ENCODE measurements around the gene LILRA5.
"Not testable (repeated sequence)": the region's sequence is repeated elsewhere in the genome, so short reads cannot be mapped to it uniquely, and the experiment has no call there.

LILRA5 gene

DNA sequence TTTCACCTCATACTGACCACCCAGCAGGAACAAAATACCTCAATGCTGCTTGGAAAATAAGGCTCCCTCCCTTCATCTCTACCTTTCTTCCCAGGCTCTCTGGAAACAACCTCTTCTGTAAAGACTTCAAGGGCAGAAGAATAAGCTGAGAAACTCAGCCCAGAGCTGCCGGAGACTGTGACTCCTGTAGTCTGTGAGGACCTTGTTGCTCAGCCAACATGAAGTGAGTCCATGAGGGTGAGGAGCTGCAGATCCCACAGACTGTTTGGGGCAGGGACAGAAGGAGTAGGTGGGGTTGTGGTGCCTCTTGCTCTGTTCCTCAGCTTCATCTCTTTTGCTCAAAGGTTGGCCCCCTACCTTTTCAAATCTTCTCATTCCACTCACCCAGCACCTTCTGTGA is 7.8 kb downstream of the LILRA5 start:
- DNase-seq (ENCODE audit: low read depth, low spot score): no peak

DNA sequence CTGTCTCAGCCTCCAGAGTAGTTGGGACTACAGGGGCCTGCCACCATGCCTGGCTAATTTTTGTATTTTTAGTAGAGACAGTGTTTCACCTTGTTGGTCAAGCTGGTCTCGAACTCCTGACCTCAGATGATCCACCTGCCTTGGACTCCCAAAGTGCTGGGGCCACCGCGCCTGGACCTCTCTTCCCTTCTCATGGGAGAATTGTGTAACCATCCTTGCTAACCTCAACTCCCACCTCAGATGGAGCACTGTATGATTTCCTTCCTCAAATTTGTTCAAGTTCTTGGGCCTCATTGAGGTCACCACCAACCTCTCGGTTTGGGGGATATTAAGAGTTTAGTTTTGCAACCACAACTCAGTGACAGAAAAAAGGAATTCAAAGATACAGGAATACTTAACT is 10.7 kb downstream of the LILRA5 start:
- DNase-seq (ENCODE audit: low read depth, low spot score): no peak

DNA sequence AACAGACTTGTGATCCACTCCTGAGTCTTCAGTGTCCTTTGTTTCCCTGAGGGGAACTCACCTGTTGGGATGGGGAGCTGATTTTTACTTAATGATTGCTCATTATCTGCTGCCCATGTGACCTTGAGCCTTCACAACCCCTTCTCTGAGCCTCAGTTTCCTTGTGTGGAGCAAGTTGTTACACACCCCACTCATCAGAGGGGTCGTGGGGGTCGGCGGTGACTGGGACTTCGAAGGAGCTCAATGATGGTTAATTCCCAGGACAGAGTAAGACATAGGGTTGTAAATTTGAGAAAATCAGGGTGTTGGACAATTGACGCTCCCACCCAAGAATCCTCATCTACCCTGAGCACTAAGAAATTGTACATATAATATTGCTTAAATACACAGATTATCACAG is 13.5 kb downstream of the LILRA5 start:
- DNase-seq (ENCODE audit: low read depth, low spot score): no peak

DNA sequence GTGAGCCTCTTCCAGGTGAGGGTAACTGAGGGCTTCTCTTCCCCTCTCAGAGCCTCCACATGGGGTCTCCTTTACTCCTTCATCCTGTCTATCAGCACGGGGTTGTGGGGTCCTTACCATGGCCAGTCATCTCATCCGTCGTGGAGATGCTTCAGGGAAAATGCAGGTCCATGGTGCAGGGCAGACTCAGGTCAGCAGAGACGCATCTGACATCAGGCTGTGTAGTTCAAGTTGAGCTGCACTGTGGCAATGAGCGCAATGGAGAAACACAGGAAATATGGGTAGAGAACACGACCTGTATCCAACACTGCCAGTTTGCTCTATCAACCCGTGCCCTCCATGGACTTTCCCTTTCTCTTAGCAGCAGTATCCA is 13.9 kb downstream of the LILRA5 start:
- no peak for DNase-seq (ENCODE audit: low read depth, low spot score)

DNA sequence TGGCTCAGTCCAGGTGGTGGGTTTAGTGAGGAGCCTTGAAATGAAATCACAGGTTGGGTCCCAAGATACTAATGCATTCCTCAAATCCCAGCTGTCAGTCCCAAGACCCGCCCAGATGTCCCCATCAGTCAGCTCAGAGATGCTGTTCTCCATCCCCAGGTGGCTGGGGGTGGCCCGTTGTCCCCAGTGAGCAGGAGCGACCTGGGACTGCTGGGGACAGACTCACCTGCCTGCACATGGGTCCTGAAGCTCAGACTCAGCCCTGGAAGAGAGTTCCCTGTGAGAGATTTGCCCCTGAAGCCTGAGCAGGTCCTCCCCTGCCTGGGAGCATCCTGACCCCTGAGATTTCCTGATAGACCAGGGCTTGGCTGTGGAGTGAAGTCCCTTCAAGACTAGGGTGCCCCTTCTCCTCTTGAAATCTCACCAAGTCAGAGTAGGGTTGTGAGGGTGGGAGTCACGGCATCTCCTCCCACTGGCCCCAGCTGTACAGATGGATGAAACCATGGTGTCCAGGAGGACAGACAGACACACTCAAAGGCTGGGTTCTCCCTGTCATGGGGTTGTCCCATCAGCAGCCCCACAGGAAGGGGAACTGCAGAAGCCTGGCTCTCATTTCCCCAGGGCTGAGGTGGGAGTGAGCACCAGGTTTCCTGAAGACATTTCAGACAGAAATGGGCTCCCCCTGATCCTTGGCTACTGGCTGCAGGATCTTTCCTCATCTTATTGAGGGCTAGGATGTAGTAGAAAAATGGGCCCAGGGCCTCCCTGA is 14.4 kb downstream of the LILRA5 start:
- DNase-seq (ENCODE audit: low read depth, low spot score): no peak

DNA sequence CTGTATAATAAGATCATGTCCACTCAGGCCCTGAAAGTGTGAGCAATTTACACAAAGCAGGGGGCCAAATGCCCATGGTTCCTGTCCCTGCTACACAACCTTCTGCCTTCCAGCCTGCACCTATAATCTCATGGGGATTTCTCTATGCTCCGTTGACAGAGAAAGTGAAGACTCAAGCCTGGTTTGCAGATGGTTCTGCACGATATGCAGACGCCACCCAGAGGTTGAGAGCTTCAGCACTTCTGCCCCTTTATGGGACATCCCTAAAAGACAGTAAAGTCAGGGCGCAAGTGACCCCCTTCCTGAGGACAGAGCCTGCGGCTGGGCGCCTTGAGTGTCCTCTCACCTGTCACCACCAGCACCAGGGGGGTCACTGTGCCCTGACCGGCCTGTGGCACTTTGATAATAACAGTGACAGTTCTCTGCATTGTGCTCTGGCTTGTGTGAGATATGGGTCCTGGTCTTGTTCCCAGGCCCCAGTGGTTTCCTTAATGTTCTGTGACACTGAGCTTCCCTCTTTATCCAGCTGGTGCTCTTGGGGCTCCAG is 15.1 kb downstream of the LILRA5 start:
- DNase-seq (ENCODE audit: low read depth, low spot score): no peak

DNA sequence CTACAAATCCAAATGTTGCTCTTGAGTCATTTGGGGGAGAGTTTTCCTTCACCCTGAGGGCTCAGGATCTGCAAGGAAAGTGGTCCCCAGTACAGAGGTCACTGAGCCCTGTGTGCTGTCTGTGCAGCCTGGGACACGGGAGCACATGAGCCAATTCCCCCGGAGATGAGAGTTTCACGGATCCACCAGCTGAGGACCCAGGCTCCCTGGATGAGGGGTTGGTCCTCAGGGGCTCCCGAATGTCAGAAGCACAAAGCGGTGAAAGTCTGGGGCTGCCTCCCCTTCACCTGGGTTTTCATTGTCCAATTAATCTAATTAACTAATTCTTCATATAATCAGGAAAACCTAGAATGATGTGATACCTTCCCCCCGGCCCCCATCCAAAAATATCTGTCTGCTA is 18.4 kb downstream of the LILRA5 start:
- DNase-seq (ENCODE audit: low read depth, low spot score): no peak

DNA sequence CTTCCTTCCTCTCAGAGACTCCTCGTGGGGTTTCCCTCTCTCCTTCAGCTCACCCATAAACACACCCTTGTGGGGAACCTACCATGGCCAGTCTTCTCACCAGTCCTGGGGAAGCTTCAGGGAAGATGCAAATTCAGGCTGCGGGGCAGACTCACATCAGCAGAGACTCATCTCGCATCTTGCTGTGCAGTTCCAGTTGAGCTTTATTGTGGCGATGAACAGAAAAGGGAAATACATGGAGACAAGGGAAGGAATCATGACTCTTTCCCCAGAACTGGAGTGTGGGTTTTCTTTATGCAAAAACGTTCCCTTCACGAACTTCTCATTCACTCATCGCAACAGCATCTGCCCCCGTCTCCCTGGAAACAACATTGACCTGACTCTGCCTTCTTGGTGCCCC is 23.8 kb downstream of the LILRA5 start:
- not testable (repeated sequence) for DNase-seq (ENCODE audit: low read depth, low spot score)

DNA sequence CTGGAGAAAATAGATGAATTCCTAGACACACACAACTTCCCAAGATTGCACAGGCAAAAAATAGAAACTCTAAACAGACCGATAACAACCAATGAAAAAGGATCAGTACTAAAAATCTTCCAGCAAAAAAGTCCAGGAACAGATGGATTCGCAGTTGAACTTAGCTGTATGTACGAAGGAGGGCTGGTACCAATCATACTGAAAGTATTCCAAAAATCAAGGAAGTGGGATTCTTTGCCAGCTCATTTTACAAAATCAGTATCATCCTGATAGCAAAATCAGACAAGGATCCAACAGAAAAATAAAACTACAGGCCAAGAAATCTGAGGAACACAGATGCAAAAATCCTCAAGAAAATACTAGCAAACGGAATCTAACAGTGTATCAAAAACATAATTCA is 25.5 kb downstream of the LILRA5 start:
- no peak for DNase-seq (ENCODE audit: low read depth, low spot score)

DNA sequence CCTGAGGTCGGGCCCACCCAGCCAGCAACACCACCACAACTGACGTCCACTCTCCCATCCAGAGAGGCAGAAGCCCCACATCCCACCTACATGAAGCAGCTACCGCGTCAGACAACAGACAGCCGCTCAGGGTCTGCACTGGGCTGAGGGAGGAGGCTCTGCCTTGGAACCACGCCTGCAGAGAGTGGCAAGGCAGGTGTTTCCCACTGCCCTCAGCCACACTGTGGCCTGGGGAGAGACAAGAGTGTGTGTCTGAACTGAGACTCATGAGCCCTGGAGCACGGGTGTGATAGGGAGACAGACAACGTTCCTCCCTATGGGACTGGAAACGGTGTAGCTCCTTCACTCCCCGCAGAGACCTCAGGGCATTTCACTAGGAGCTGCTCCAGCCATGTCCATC is 26.7 kb downstream of the LILRA5 start:
- DNase-seq (ENCODE audit: low read depth, low spot score): not testable (repeated sequence)

DNA sequence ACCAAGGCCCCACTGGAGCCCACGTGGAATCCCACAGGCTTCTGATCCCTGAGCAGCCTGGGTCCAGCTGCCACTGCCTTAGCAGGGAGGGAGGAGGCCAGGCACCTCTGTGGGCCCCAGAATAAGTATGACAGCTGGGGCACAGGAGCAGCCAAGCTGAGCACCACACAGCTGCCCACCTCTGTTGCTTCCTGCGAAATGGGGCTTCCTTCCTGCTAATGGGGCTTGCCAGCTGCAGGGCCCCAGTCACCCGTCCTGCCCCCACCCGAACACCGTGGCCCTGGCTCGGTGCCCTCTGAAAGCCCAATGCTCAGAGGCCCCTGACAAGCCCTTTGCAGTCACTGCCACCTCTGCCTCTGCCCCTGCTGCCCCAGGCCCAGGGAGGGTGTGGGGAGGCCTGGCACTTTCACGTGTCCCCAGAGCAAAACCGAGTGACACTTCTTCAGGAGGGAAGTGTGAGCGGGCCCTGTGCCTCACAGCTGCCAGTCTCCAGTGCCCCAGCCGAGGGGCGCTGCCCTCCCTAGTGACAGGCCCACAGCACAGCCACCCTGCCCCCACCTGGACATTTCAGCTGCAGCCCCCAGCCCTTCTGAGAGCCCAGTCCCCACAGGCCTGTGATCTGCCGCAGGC is 27.4 kb downstream of the LILRA5 start:
- not testable (repeated sequence) for DNase-seq (ENCODE audit: low read depth, low spot score)

DNA sequence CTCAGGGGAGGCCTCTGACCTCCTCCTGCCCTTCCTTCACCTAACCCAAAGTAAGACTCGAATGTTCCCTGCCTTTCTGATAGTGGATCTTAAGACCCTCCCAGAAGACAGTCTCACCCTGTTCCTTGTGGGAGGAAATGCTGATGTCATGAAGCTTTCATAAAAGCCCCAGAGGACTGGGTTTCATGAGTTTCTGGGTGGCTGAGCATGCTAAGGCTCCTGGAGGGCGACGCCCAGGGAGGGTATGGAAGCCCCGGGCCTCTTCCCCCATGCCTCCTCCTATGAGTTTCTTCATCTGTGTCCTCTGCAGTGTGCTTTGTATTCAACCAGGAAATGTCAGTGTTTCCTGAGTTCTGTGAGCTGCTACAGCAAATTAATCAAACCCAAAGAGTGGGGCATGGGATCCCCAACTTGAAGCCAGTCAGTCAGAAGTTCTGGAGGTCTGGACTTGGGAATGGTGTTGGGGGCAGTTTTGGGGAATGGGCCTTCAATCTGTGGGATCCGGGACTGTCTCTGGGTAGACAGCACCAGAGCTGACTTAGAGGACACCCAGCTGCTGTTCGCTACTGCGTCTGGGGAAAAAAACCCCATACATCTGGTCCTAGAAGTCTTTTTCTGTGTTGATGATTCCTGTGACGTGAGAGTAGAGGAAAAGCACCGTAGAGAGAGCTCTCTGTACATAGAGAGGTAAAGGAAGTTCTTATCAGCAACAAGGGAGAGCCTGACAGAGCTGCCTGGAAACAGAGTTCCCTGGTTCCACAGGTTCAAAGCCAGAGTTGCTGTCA is 30.1 kb downstream of the LILRA5 start:
- no peak for DNase-seq (ENCODE audit: low read depth, low spot score)

DNA sequence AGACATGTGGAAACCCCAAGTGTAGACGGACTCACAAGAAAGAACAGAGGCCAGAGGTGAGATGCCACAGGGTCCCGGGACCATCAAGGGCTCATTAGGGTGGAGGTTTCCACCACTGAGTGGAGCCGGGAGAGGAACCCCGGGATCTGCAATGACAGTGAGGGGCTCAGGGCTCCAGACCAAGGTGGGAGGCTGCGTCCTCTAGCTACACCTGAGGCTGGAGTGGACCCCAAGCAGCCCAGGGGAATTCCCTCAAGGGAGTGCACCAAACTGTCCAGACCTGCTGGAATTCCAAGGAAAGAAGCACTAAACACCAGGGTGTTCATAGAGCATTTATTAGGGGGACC is 31.3 kb downstream of the LILRA5 start:
- DNase-seq (ENCODE audit: low read depth, low spot score): not testable (repeated sequence)

DNA sequence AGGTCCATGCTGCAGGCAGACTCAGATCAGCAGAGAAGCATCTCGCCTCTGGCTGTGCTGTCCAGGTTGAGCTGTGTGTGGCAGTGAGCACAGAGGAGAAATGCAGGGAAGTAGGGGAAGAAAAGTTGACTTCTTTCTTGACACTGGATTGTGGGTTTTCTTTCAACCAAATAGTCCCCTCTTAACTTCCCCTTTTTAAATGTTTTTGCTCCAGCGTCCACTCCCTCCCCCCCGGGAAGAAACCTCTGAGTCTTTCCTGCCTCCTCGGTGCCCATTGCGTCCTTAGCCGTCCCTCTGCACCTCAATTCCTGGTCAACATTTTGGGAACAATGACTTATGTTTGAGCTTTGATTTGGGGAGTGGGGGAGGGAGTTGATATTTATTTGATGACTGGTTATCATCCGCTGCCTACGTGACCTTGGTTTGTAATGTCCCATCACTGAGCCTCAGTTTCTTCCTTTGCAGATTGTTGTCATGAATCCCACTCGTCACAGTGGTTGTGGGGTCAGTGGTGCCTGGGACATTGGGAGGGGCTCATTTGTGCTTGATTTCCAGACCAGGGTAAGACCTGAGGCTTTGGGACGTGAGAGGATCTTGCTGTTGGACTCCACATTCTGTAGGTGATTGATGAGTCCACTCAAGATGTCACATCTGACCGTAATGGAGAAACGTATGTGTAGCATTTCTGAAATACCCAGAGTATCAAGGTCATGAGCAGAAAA is 31.8 kb downstream of the LILRA5 start, which contains the start of gene LILRB2:
Gene LILRB2 (minus strand): TSS at position 104 of the 722 bp plus-strand sequence. CDS start 614 bp downstream, outside the sequence.
- no peak for DNase-seq (ENCODE audit: low read depth, low spot score)

DNA sequence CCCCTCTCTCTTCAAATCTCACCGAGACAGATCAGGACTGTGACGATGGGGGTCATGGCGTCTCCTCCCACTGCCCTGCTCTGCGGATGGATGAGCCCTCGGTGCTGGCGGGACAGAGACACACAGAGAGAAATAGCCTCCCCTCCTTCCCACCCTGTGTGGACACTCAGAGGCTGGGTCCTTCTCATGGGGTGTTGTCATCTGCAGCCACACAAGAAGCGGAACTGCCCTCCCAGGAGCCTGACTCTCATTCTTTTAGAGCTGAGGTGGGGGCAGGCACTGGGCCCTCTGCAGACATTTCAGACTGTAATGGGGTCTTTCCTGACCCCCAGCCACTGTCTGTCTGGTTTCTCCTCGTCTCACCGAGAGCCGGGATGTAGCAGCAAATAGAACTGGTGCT is 32.5 kb downstream of the LILRA5 start:
- DNase-seq (ENCODE audit: low read depth, low spot score): not testable (repeated sequence)

DNA sequence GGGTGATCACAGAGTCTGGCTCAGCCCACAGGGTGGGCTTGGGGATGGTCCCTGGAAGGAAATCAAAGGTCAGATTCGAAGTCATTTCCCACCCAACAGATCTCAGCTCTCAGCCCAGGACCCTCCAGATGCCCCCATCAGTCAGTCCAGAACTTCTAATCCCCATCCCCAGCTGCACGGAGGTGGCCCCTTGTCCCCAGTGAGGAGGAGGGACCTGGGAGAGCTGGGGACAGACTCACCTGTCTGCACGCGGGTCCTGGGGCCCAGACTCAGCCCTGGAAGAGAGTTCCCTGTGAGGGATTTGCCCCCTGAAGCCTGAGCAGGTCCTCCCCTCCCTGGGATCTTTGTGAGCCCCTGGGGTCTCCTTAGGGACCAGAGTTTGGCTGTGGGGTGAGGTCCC is 32.9 kb downstream of the LILRA5 start:
- DNase-seq (ENCODE audit: low read depth, low spot score): not testable (repeated sequence)

DNA sequence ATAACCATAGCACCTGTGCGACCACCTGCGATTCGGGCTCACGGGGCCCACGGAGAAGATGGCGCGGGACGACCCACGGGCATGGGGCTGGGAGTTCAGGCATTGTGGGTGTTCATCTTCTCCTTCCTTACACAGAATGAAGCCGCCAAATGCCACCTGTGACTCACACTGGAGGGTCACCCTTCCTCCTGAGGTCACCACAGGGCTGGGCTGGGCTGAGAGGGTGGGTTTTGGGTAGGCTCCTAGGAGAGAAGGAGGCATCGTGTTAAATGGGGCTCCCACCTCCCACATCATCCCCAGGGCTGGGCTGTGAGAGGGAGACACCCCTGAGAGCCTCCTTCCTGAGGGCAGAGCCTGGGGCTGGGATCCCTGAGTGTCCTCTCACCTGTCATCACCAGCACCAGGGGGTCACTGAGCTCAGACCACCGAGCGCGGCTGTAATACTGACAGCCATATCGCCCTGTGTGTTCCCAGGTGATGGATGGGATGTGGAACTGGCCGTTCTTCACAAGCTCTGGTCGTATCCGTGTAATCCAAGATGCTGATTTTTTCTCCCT is 33.5 kb downstream of the LILRA5 start:
- DNase-seq (ENCODE audit: low read depth, low spot score): no peak

DNA sequence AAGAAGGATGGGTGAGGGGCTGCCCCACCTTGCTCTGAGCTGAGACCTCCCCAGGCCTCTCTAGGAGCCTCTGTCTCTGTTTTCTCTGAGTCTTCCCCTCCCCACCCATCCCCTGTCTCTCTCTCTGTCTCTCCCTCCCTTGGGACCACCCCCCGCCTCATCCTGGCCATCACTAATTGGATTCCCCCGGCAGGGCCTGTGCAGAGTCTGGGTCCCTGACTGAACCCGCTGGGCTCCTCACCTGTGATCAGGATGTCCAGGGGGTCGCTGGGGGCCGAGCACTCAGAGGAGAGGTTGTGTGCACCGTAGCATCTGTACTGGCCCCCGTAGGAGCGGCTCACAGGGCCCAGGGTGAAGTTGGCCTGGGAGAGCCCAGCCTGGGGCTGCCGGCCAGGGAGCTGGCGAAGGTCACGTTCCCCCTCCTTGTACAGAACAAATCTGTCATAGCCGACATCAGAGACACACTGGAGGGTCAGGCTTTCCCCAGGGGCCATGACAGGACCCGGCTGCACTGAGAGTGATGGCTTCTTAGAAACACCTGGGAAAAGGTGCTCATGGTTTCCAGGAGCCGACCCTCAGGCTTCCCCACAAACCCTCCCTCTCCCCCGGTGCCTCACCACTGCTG is 34.3 kb downstream of the LILRA5 start:
- DNase-seq (ENCODE audit: low read depth, low spot score): not testable (repeated sequence)

DNA sequence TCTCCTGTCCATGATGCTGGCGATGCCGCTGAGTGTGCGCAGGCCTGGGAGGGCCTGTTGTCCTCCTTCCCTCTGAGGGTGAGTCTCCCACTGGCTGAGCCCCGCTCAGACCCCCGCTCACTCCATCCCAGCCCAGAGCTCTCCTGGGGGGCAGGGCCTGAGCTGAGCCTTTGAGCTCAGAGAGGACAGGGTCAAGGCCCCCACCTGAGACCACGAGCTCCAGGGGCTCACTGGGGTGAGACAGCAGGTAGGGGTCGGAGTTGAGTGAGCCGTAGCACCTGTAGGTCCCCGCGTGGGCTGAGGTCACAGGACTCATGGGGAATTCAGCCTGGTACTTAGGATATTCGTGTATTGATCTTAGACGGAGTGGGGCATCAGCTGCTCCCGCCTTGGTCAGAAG is 34.9 kb downstream of the LILRA5 start:
- not testable (repeated sequence) for DNase-seq (ENCODE audit: low read depth, low spot score)

DNA sequence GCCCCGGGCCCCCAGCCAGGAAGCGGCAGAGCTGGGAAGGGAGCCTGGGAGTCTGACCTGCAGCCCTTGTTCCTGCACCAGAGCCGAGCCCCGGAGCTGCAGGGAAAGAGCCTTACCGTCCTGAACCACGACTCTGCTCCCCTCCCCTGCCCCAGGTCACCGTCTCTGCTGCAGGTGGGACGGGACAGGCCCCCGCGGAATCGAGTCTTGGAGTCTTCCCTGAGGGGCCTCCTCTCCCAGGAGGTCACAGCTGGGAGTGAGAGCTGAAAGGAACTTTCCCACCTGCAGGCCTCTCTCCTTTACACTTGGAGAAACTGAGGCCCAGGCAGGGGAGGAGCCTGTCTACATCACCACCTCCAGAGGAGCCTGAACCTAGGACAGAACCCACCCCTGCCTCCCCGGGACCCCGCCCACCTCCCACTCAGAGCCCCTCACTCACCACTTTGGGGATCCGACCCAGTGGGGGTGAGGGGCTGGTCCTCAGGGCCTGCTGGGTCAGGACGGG is 35.8 kb downstream of the LILRA5 start:
- not testable (repeated sequence) for DNase-seq (ENCODE audit: low read depth, low spot score)

DNA sequence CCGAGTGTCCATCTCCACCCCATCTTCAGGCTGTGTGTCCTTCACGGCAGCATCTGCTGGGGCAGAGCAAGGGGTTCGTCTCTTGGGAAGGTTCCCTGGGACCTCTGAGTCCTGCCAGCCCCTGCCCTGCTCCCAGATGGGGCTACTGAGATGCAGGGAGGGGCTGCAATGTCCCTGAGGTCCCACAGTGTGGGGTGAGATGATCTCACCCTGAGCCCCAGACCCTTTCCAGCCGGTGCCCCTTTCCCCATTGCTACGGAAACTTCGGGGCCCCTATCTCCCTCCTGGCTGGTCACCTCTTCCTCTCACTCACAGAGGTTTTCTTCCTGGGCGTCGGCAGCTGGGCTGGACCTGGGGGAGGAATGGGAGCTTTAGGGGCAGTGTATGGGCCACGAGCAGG is 37.0 kb downstream of the LILRA5 start:
- DNase-seq (ENCODE audit: low read depth, low spot score): no peak

Data from iPS DF 19.7 (cell line).